T-helper 17 cell (primary cell): ENCODE data around the gene WNT16. TPM values are rescaled to one million over a fixed set of nuclear protein-coding genes. Genes with fewer than 3 reads are reported as not detected.

Experiments
- ATAC-seq: fragments of 150-1000 bp; cut with Tn5 transposase; 2 replicates; pipeline ENCODE4 v1.10.0; 2021; ENCODE audit warnings: mild to moderate bottlenecking, moderate library complexity
- DNase-seq, 3 donors: peaks; one replicate each; pipeline versions ENCODE4 v3.0.0 to v3.0.0-alpha.2; 2020 to 2021
- H3K9me3 ChIP-seq: one replicate; pipeline ENCODE4 v1.7.0; 2013; ENCODE audit warnings: low read length, mild to moderate bottlenecking; ENCODE audit not compliant: control insufficient read depth, poor library complexity, severe bottlenecking
- H3K27ac Mint-ChIP-seq: one replicate; pipeline ENCODE4 v1.8.0; 2022; ENCODE audit warnings: mild to moderate bottlenecking, moderate library complexity, mixed read lengths
- H3K27me3 Mint-ChIP-seq: one replicate; pipeline ENCODE4 v1.8.0; 2022; ENCODE audit warnings: mixed read lengths
- H3K36me3 Mint-ChIP-seq: one replicate; pipeline ENCODE4 v1.8.0; 2022; ENCODE audit warnings: low read depth, mixed read lengths
- H3K4me1 Mint-ChIP-seq: one replicate; pipeline ENCODE4 v1.8.0; 2022; ENCODE audit warnings: mild to moderate bottlenecking, mixed read lengths
- H3K4me3 Mint-ChIP-seq: one replicate; pipeline ENCODE4 v1.8.0; 2022; ENCODE audit warnings: mild to moderate bottlenecking, moderate library complexity, mixed read lengths
- total RNA-seq, 4 donors: library from RNA in 2 of 4; stranded (reverse) in 2 of 4; gene quantifications; one replicate each; pipeline ENCODE4 v1.2.3 and lab custom pipeline; 2022 to 2026

Gene WNT16
- total RNA-seq, 2 donors from 2014 or later: not detected

- H3K9me3 ChIP-seq: no peaks in the 10 kb centered on the region
- DNase-seq (no peak), ATAC-seq (no peak)
- Mint-ChIP-seq H3K27me3 (no peaks in the 10 kb centered on the region), H3K36me3 (peaks cover 10% of the 10 kb centered on the region), H3K4me1 (peaks cover 10% of the 10 kb centered on the region), H3K27ac (no peak overlapping the region), H3K4me3 (no peak overlapping the region)
These were observed 48.2 kb downstream of the WNT16 start for GRCh38 chr7:121376979-121377378.

- no peak overlapping the region for H3K4me3 Mint-ChIP-seq
- no peak for DNase-seq
- H3K27ac Mint-ChIP-seq: no peak overlapping the region
- no peaks in the 10 kb centered on the region for H3K9me3 ChIP-seq
- peaks cover 14% of the 10 kb centered on the region for H3K4me1 Mint-ChIP-seq
- no peaks in the 10 kb centered on the region for H3K27me3 Mint-ChIP-seq
- no peak for ATAC-seq
- H3K36me3 Mint-ChIP-seq: peaks cover 10% of the 10 kb centered on the region
These were observed 51.1 kb downstream of the WNT16 start for GRCh38 chr7:121379930-121380329.

- H3K4me3 Mint-ChIP-seq: no peak overlapping the region
- H3K27ac Mint-ChIP-seq: no peak overlapping the region
- H3K9me3 ChIP-seq: no peaks in the 10 kb centered on the region
- no peak for DNase-seq
- no peak for ATAC-seq
- H3K36me3 Mint-ChIP-seq: no peaks in the 10 kb centered on the region
- no peaks in the 10 kb centered on the region for H3K27me3 Mint-ChIP-seq
- H3K4me1 Mint-ChIP-seq: peaks cover 20% of the 10 kb centered on the region
These were observed 53.7 kb downstream of the WNT16 start for GRCh38 chr7:121382473-121382872.

GRCh38 chr7:121383235-121383910, 54.6 kb downstream of the WNT16 start:
- DNase-seq (no peak), ATAC-seq (no peak)
- no peaks in the 10 kb centered on the region for H3K36me3 Mint-ChIP-seq
- H3K4me1 Mint-ChIP-seq: peaks cover 22% of the 10 kb centered on the region
- H3K9me3 ChIP-seq: no peaks in the 10 kb centered on the region
- H3K27ac Mint-ChIP-seq: peak overlapping the region; percentile 59
- no peak overlapping the region for H3K4me3 Mint-ChIP-seq
- H3K27me3 Mint-ChIP-seq: no peaks in the 10 kb centered on the region

- peaks cover 22% of the 10 kb centered on the region for H3K4me1 Mint-ChIP-seq
- peak overlapping the region; percentile 71 for H3K27ac Mint-ChIP-seq
- H3K27me3 Mint-ChIP-seq: no peaks in the 10 kb centered on the region
These were observed 55.5 kb downstream of the WNT16 start for GRCh38 chr7:121384265-121384664.

GRCh38 chr7:121385056-121385799, 56.4 kb downstream of the WNT16 start:
- H3K9me3 ChIP-seq: no peaks in the 10 kb centered on the region
- H3K27ac Mint-ChIP-seq: peak overlapping the region; percentile 71
- no peaks in the 10 kb centered on the region for H3K27me3 Mint-ChIP-seq
- DNase-seq (no peak), ATAC-seq (no peak)
- peaks cover 25% of the 10 kb centered on the region for H3K4me1 Mint-ChIP-seq
- H3K4me3 Mint-ChIP-seq: no peak overlapping the region
- no peaks in the 10 kb centered on the region for H3K36me3 Mint-ChIP-seq

More at GRCh38 chr7:121384265-121384664, 55.5 kb downstream of the WNT16 start:
- Mint-ChIP-seq H3K4me3 (no peak overlapping the region), H3K36me3 (no peaks in the 10 kb centered on the region)
- no peaks in the 10 kb centered on the region for H3K9me3 ChIP-seq
- ATAC-seq (no peak), DNase-seq (no peak)

- no peak overlapping the region for H3K4me3 Mint-ChIP-seq
- no peak overlapping the region for H3K27ac Mint-ChIP-seq
- peaks cover 28% of the 10 kb centered on the region for H3K4me1 Mint-ChIP-seq
- H3K9me3 ChIP-seq: no peaks in the 10 kb centered on the region
- DNase-seq (no peak), ATAC-seq (peak; percentile 90)
- H3K36me3 Mint-ChIP-seq: no peaks in the 10 kb centered on the region
- H3K27me3 Mint-ChIP-seq: no peaks in the 10 kb centered on the region
These were observed 57.0 kb downstream of the WNT16 start for GRCh38 chr7:121385800-121386179.

GRCh38 chr7:121388950-121389349, 60.1 kb downstream of the WNT16 start:
- Mint-ChIP-seq H3K4me1 (peaks cover 40% of the 10 kb centered on the region), H3K27me3 (no peaks in the 10 kb centered on the region), H3K4me3 (no peak overlapping the region), H3K36me3 (no peaks in the 10 kb centered on the region), H3K27ac (no peak overlapping the region)
- no peak for ATAC-seq
- H3K9me3 ChIP-seq: no peaks in the 10 kb centered on the region
- no peak for DNase-seq

GRCh38 chr7:121390109-121390508, 61.3 kb downstream of the WNT16 start:
- H3K9me3 ChIP-seq: no peaks in the 10 kb centered on the region
- DNase-seq: no peak
- H3K4me1 Mint-ChIP-seq: peaks cover 32% of the 10 kb centered on the region
- ATAC-seq: no peak
- H3K4me3 Mint-ChIP-seq: no peak overlapping the region
- H3K36me3 Mint-ChIP-seq: no peaks in the 10 kb centered on the region
- no peak overlapping the region for H3K27ac Mint-ChIP-seq
- H3K27me3 Mint-ChIP-seq: no peaks in the 10 kb centered on the region

GRCh38 chr7:121390617-121391016, 61.8 kb downstream of the WNT16 start:
- Mint-ChIP-seq H3K27me3 (no peaks in the 10 kb centered on the region), H3K27ac (no peak overlapping the region), H3K4me3 (no peak overlapping the region), H3K36me3 (no peaks in the 10 kb centered on the region), H3K4me1 (peaks cover 29% of the 10 kb centered on the region)
- no peak for DNase-seq
- ATAC-seq: no peak
- H3K9me3 ChIP-seq: no peaks in the 10 kb centered on the region

Other genes starting within 250 kb of the WNT16 start
- 10 to 100 TPM; 10.6 to 16.6 TPM for gene FAM3C, start 67.3 kb downstream of the WNT16 start, total RNA-seq